ENCODE data around the gene STXBP6. TPM values are rescaled to one million over a fixed set of nuclear protein-coding genes. Genes with fewer than 3 reads are reported as not detected.

STXBP6 gene
- total RNA-seq, 1 donor from 2014 or later, result 0.63 TPM

- no peak overlapping the region for H3K4me3 ChIP-seq (ENCODE audit: low read depth, low read length)
- DNase-seq (ENCODE audit: low read depth), result no peak
- TF ChIP-seq CTCF (conservative IDR thresholded peaks at IDR 0.05; ENCODE audit: low read depth, low read length), result no peak
Observed at GRCh38 chr14:24990773-24991172, 59.2 kb downstream of the STXBP6 start.

- DNase-seq (ENCODE audit: low read depth), result no peak
- H3K4me3 ChIP-seq (ENCODE audit: low read depth, low read length), result no peak overlapping the region
- TF ChIP-seq CTCF (conservative IDR thresholded peaks at IDR 0.05; ENCODE audit: low read depth, low read length), result no peak
Observed at GRCh38 chr14:24990050-24990449, 59.9 kb downstream of the STXBP6 start.

- H3K4me3 ChIP-seq (ENCODE audit: low read depth, low read length), result no peak overlapping the region
- no peak for TF ChIP-seq CTCF (conservative IDR thresholded peaks at IDR 0.05; ENCODE audit: low read depth, low read length)
- DNase-seq (ENCODE audit: low read depth), result no peak
Observed at GRCh38 chr14:24988760-24989159, 61.2 kb downstream of the STXBP6 start.

- DNase-seq (ENCODE audit: low read depth), result no peak
- H3K4me3 ChIP-seq (ENCODE audit: low read depth, low read length), result no peak overlapping the region
- no peak for TF ChIP-seq CTCF (conservative IDR thresholded peaks at IDR 0.05; ENCODE audit: low read depth, low read length)
Observed at GRCh38 chr14:24986206-24986893, 63.6 kb downstream of the STXBP6 start.

- DNase-seq (ENCODE audit: low read depth), result no peak
- no peak overlapping the region for H3K4me3 ChIP-seq (ENCODE audit: low read depth, low read length)
- no peak for TF ChIP-seq CTCF (conservative IDR thresholded peaks at IDR 0.05; ENCODE audit: low read depth, low read length)
Observed at GRCh38 chr14:24984846-24985589, 64.9 kb downstream of the STXBP6 start.

GRCh38 chr14:24982472-24983155 is 67.3 kb downstream of the STXBP6 start:
- no peak for DNase-seq (ENCODE audit: low read depth)
- H3K4me3 ChIP-seq (ENCODE audit: low read depth, low read length), result no peak overlapping the region
- TF ChIP-seq CTCF (conservative IDR thresholded peaks at IDR 0.05; ENCODE audit: low read depth, low read length), result no peak
